Transverse colon (tissue), 4 donors: ENCODE results near the gene GFRA1. TPM values are rescaled to one million over a fixed set of nuclear protein-coding genes. Genes with fewer than 3 reads are reported as not detected.

Experiments
- DNase-seq: peaks from one replicate; pipeline ENCODE4 v3.0.0-alpha.2; 2019
- H3K27ac ChIP-seq, 4 donors: fragments of 200-600 bp; sonication (generic); 2 replicates each; pipeline ENCODE4 v1.5.1; 2016 to 2018; ENCODE audit warnings: inconsistent platforms in 4 of 4
- H3K27me3 ChIP-seq: fragments of 200-600 bp; sonication (generic); 2 replicates; pipeline ENCODE4 v1.5.1; 2017; ENCODE audit warnings: inconsistent platforms
- H3K36me3 ChIP-seq, 4 donors: fragments of 200-600 bp; sonication (generic); 2 replicates each; pipeline ENCODE4 v1.5.1; 2017 to 2019; ENCODE audit warnings: inconsistent platforms in 4 of 4
- H3K4me1 ChIP-seq, 4 donors: fragments of 200-600 bp; sonication (generic); 2 replicates each; pipeline ENCODE4 v1.5.1; 2017 to 2020; ENCODE audit warnings: inconsistent platforms in 4 of 4
- H3K4me3 ChIP-seq, 4 donors: fragments of 200-600 bp; sonication (generic); 1 replicate in 1 of 4; 2 replicates in 3 of 4; pipeline versions ENCODE4 v1.5.1 to v1.6.1; 2017 to 2019; ENCODE audit warnings: inconsistent platforms in 4 of 4
- H3K9me3 ChIP-seq, 2 donors: fragments of 200-600 bp; sonication (generic); 2 replicates each; pipeline ENCODE4 v1.5.1; 2017 to 2019; ENCODE audit warnings: inconsistent platforms in 2 of 2
- CTCF ChIP-seq, 5 experiments: fragments of 200-600 bp in 3 of 5; fragments of 450-650 bp in 2 of 5; sonication (generic) in 3 of 5; IDR thresholded peaks; 1 replicate in 2 of 5; 2 replicates in 3 of 5; pipeline ENCODE4 v1.5.1; 2016 to 2017; ENCODE audit warnings: antibody characterized with exemption in 5 of 5, inconsistent platforms in 3 of 5, mild to moderate bottlenecking in 2 of 5, moderate library complexity in 1 of 5
- EP300 ChIP-seq: sonication (generic); formaldehyde crosslinking; IDR thresholded peaks from one replicate; pipeline ENCODE4 v1.6.1; 2017; ENCODE audit warnings: antibody characterized with exemption, low read depth
- POLR2A ChIP-seq: fragments of 450-650 bp; IDR thresholded peaks from one replicate; pipeline ENCODE4 v1.6.1; 2016; ENCODE audit warnings: antibody characterized with exemption, mild to moderate bottlenecking, moderate library complexity
- POLR2AphosphoS5 ChIP-seq, 3 donors: sonication (generic); formaldehyde crosslinking; IDR thresholded peaks; one replicate each; pipeline ENCODE4 v1.6.1; 2016; ENCODE audit warnings: antibody characterized with exemption in 3 of 3
- WGBS, 2 donors: methylation state at CpG; one replicate each; pipeline ENCODE4 v1.1.5; 2018; ENCODE audit warnings: low coverage in 1 of 2; 5-methylcytosine and 5-hydroxymethylcytosine counted together
- in situ Hi-C, 4 donors: fragments of 200-750 bp; cut with MboI; loops; one replicate each; pipeline versions ENCODE4 v1.15.0 to v1.15.1; 2017; ENCODE audit warnings: low sequenced_read_pairs in 3 of 4, low pct_ligation_motif_present in 1 of 4, low pct_unique_long_range_greater_than_20kb in 1 of 4
- intact Hi-C: fragments of 100-400 bp; cut with DNase I; formaldehyde crosslinking; loops from one replicate; pipeline ENCODE4 v1.15.1; 2023; ENCODE audit warnings: low total_unique reads
- total RNA-seq, 4 donors: library from RNA; depleted of rRNA; stranded (reverse); fragments of >200 nt; gene quantifications; one replicate each; pipeline ENCODE4 v1.1.0, GENCODE V29; 2016

GFRA1 gene
- total RNA-seq, 4 donors from 2014 or later, result 12.0 to 32.8 (median 17.3) TPM

- in situ Hi-C loops (no loop called here), intact Hi-C loops (no loop called here)
- TF ChIP-seq EP300 (no peak), CTCF (IDR thresholded peaks at IDR 0.05) (no peak), POLR2A (no peak), POLR2AphosphoS5 (IDR thresholded peaks at IDR 0.05) (no peak)
- DNase-seq, result no peak
- H3K9me3 ChIP-seq, result no peaks in the 10 kb centered on the region
- H3K36me3 ChIP-seq, result no peaks in the 10 kb centered on the region
- H3K27ac ChIP-seq, result no peak overlapping the region
- H3K4me1 ChIP-seq, result peaks cover 0 to 5% (median 0%) of the 10 kb centered on the region in 4 donors
- H3K27me3 ChIP-seq, result no peaks in the 10 kb centered on the region
- 52 to 58% methylated on average over 4 to 7 of the region's 7 CpGs for WGBS, 2 donors
- no peak overlapping the region for H3K4me3 ChIP-seq
These were observed 18.4 kb downstream of the GFRA1 start for GRCh38 chr10:116254422-116255155.

- H3K4me1 ChIP-seq, result peaks cover 0 to 5% (median 0%) of the 10 kb centered on the region in 4 donors
- intact Hi-C loops (no loop called here), in situ Hi-C loops (no loop called here)
- WGBS, 2 donors, result 79 to 89% methylated on average over 4 of the region's 4 CpGs
- no peaks in the 10 kb centered on the region for H3K9me3 ChIP-seq
- H3K36me3 ChIP-seq, result no peaks in the 10 kb centered on the region
- no peak for TF ChIP-seq CTCF (IDR thresholded peaks at IDR 0.05)
- TF ChIP-seq POLR2A, result no peak
- TF ChIP-seq POLR2AphosphoS5 (IDR thresholded peaks at IDR 0.05), result no peak
- no peak for TF ChIP-seq EP300
- no peaks in the 10 kb centered on the region for H3K27me3 ChIP-seq
- H3K27ac ChIP-seq, result no peak overlapping the region
- no peak overlapping the region for H3K4me3 ChIP-seq
- no peak for DNase-seq
These were observed 19.3 kb downstream of the GFRA1 start for GRCh38 chr10:116253716-116254115.

- Histone ChIP-seq H3K9me3 (no peaks in the 10 kb centered on the region), H3K4me1 (peaks cover 0 to 5% (median 0%) of the 10 kb centered on the region in 4 donors), H3K36me3 (no peaks in the 10 kb centered on the region), H3K27me3 (no peaks in the 10 kb centered on the region), H3K4me3 (no peak overlapping the region), H3K27ac (no peak overlapping the region)
- no peak for TF ChIP-seq POLR2A
- TF ChIP-seq POLR2AphosphoS5 (IDR thresholded peaks at IDR 0.05), result no peak
- no peak for TF ChIP-seq CTCF (IDR thresholded peaks at IDR 0.05)
- no peak for TF ChIP-seq EP300
- intact Hi-C loops, result no loop called here
- 53 to 62% methylated on average over 5 to 12 of the region's 12 CpGs for WGBS, 2 donors
- in situ Hi-C loops, result no loop called here
- DNase-seq, result no peak
These were observed 21.2 kb downstream of the GFRA1 start for GRCh38 chr10:116251602-116252395.

GRCh38 chr10:116247691-116248090 lies 25.3 kb downstream of the GFRA1 start:
- Histone ChIP-seq H3K4me3 (no peak overlapping the region), H3K4me1 (no peaks in the 10 kb centered on the region), H3K9me3 (no peaks in the 10 kb centered on the region), H3K27ac (no peak overlapping the region), H3K36me3 (no peaks in the 10 kb centered on the region), H3K27me3 (no peaks in the 10 kb centered on the region)
- no peak for TF ChIP-seq EP300
- TF ChIP-seq POLR2AphosphoS5 (IDR thresholded peaks at IDR 0.05), result no peak
- in situ Hi-C loops (no loop called here), intact Hi-C loops (no loop called here)
- no peak for DNase-seq
